Neural progenitor cell (in vitro differentiated cells): ENCODE data around the gene SPRR1B.

ENCODE experiments used
- EZH2 ChIP-seq: fragments of 200-600 bp; sonication (generic); IDR thresholded peaks from 2 replicates; pipeline ENCODE4 v1.6.1; 2017; ENCODE audit warnings: antibody characterized with exemption, mild to moderate bottlenecking, moderate library complexity
- TF ChIP-seq, protein P1 (sequence below): fragments of 200-600 bp; sonication (generic); IDR thresholded peaks from 2 replicates; pipeline ENCODE4 v1.5.1; 2017; ENCODE audit warnings: antibody characterized with exemption, mild to moderate bottlenecking

DNA sequence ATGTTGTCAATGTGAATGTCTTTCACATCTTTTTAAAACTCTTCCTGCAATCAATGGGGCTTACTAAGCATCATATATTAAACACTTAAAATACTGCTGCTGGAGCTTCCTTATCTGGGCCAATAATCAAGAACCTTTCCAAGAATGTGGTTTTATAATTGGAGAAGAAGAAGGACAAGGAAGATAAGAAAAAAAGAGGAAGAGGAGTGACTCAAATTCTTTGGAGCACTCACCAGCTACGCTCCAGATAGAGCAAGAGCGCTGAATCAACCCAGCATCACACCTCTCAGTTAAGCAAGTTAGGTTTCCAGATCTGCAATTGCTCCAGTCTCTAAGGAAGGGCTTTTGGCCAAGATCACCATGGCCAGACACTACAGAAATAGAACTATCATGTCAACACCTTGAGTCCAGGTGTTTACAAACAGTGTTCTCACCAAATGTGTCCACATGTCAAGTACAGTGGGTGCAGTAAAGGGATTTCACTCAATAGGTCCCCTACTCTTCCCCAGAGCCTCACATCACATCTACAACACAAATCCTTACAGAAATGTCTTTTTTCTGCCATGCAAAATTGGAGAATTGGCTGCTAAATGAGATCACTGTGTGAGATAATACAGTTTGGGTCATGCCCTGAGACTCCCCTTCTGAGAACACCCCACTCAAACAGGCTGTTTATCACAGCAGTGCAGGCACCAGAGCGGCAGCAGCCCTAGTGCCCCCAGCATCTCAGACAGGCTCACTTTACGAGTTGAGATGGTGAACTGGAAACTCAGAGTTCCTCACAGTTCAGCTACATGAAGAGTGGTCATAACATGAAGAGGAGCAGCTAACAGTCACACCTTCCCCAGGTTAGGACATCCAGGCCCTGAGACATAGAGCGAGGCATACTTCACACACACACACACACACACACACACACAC, 42.1 kb downstream of the SPRR1B start:
- TF ChIP-seq, protein P1, sequence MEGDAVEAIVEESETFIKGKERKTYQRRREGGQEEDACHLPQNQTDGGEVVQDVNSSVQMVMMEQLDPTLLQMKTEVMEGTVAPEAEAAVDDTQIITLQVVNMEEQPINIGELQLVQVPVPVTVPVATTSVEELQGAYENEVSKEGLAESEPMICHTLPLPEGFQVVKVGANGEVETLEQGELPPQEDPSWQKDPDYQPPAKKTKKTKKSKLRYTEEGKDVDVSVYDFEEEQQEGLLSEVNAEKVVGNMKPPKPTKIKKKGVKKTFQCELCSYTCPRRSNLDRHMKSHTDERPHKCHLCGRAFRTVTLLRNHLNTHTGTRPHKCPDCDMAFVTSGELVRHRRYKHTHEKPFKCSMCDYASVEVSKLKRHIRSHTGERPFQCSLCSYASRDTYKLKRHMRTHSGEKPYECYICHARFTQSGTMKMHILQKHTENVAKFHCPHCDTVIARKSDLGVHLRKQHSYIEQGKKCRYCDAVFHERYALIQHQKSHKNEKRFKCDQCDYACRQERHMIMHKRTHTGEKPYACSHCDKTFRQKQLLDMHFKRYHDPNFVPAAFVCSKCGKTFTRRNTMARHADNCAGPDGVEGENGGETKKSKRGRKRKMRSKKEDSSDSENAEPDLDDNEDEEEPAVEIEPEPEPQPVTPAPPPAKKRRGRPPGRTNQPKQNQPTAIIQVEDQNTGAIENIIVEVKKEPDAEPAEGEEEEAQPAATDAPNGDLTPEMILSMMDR = no peak
- TF ChIP-seq EZH2 = no peak
